Esophagus muscularis mucosa (tissue), 3 donors: ENCODE results near the gene BRD2.

ENCODE experiments used
- CTCF ChIP-seq, 3 experiments: fragments of 200-600 bp in 2 of 3; fragments of 450-650 bp in 1 of 3; sonication (generic) in 2 of 3; IDR thresholded peaks; one replicate each; pipeline ENCODE4 v1.5.1; 2017 to 2019; ENCODE audit warnings: antibody characterized with exemption in 3 of 3, mild to moderate bottlenecking in 2 of 3, moderate library complexity in 1 of 3
- POLR2A ChIP-seq: fragments of 450-650 bp; IDR thresholded peaks from one replicate; pipeline ENCODE4 v1.6.1; 2017; ENCODE audit warnings: antibody characterized with exemption, moderate library complexity, mild to moderate bottlenecking, low read depth
- POLR2AphosphoS5 ChIP-seq, 2 donors: sonication (generic); formaldehyde crosslinking; IDR thresholded peaks; one replicate each; pipeline ENCODE4 v1.6.1; 2017; ENCODE audit warnings: antibody characterized with exemption in 2 of 2

DNA sequence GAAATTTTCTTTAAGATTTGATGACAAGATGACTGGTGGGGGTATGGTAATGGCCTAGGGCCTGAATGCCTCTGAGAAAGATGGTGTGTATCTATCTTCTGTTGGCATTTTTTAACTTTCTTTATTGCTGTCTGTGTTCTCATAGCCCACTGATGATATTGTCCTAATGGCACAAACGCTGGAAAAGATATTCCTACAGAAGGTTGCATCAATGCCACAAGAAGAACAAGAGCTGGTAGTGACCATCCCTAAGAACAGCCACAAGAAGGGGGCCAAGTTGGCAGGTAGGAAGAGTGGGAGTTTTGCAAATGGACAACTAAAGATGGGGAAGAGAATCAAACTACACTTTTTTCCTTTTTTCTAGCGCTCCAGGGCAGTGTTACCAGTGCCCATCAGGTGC lies 7.5 kb downstream of the BRD2 start:
- no peak for TF ChIP-seq CTCF (IDR thresholded peaks at IDR 0.05)
- TF ChIP-seq POLR2A = no peak
- TF ChIP-seq POLR2AphosphoS5 (IDR thresholded peaks at IDR 0.05) = no peak
